ENCODE data around the gene ATAD3C.

- no peak for TF ChIP-seq CTCF (IDR thresholded peaks at IDR 0.05)
- no peak for TF ChIP-seq POLR2A (IDR thresholded peaks at IDR 0.05)
Observed at GRCh38 chr1:1429671-1430073, 19.8 kb upstream of the ATAD3C start.

Measured in adrenal gland (tissue), 5 donors.